ENCODE measurements around the gene CLTCL1.
"Not testable (repeated sequence)": the region's sequence is repeated elsewhere in the genome, so short reads cannot be mapped to it uniquely, and the experiment has no call there.

DNA sequence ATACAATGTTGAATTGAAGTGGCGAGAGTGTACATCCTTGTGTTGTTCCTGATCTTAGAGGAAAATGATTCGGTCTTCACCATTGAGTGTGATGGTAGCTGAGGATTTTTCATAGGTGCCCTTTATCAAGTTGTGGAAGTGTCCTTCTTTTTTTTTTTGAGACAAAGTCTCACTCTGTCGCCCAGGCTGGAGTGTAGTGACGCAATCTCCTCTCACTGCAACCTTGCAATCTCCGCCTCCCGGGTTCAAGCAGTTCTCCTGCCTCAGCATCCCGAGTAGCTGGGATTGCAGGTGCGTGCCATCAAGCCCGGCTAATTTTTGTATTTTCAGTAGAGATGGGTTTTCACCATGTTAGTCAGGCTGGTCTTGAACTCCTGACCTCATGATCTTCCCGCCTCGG, 132.9 kb downstream of the CLTCL1 start:
- not testable (repeated sequence) for TF ChIP-seq CTCF (IDR thresholded peaks at IDR 0.05 in 8 of 11, conservative IDR thresholded peaks at IDR 0.05 in 3 of 11); POLR2A (IDR thresholded peaks at IDR 0.05); POLR2AphosphoS5 (IDR thresholded peaks at IDR 0.05)
